Kidney epithelial cell (primary cell): ENCODE data around the gene SUN1. TPM values are rescaled to one million over a fixed set of nuclear protein-coding genes. Genes with fewer than 3 reads are reported as not detected.

Experiments used
- DNase-seq: peaks from one replicate; pipeline ENCODE4 v3.0.0-alpha.2; 2010; ENCODE audit warnings: low read depth
- H3K27me3 ChIP-seq: 2 replicates; pipeline ENCODE4 v1.6.0; 2011; ENCODE audit warnings: low read length; ENCODE audit not compliant: control insufficient read depth, insufficient read depth
- H3K36me3 ChIP-seq: 2 replicates; pipeline ENCODE4 v1.5.1; 2011; ENCODE audit warnings: low read length; ENCODE audit not compliant: control insufficient read depth, insufficient read depth
- H3K4me3 ChIP-seq: 2 replicates; pipeline ENCODE4 v1.5.1; 2011; ENCODE audit warnings: low read depth, mild to moderate bottlenecking, control low read depth, low read length
- total RNA-seq: library from RNA; depleted of rRNA; stranded (reverse); fragments of >200 nt; gene quantifications from 2 replicates; pipeline ENCODE4 v1.2.3, GENCODE V29; 2015
- TF ChIP-seq, protein P1 (sequence below): IDR thresholded peaks from 2 replicates; pipeline ENCODE4 v1.5.1; 2011; ENCODE audit warnings: mild to moderate bottlenecking, moderate library complexity, low read length, control low read depth, inconsistent platforms; ENCODE audit not compliant: insufficient read depth, poor library complexity, severe bottlenecking

The SUN1 gene
- total RNA-seq, 1 donor from 2014 or later: 192 TPM

DNA sequence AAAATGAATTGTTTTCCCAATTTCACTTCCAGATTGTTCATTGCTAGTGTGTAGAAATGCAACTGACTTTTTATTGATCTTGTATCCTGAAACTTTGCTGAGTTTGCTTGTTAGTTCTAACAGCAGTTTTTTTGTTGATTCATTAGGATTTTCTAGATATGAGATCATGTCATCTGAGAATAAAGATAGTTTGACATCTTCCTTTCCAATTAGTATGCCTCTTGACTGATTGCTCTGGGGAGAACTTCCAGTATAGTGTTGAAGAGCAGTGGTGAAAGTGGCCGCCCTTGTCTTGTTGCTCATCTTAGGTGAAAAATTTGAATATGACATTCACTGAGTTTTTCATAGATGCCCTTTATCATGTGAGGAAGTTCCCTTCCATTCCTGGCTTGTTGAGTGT lies 11.9 kb upstream of the SUN1 start:
- H3K27me3 ChIP-seq: no peaks in the 10 kb centered on the region
- no peak overlapping the region for H3K4me3 ChIP-seq
- no peak for DNase-seq
- TF ChIP-seq, protein P1, sequence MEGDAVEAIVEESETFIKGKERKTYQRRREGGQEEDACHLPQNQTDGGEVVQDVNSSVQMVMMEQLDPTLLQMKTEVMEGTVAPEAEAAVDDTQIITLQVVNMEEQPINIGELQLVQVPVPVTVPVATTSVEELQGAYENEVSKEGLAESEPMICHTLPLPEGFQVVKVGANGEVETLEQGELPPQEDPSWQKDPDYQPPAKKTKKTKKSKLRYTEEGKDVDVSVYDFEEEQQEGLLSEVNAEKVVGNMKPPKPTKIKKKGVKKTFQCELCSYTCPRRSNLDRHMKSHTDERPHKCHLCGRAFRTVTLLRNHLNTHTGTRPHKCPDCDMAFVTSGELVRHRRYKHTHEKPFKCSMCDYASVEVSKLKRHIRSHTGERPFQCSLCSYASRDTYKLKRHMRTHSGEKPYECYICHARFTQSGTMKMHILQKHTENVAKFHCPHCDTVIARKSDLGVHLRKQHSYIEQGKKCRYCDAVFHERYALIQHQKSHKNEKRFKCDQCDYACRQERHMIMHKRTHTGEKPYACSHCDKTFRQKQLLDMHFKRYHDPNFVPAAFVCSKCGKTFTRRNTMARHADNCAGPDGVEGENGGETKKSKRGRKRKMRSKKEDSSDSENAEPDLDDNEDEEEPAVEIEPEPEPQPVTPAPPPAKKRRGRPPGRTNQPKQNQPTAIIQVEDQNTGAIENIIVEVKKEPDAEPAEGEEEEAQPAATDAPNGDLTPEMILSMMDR: no peak
- H3K36me3 ChIP-seq: no peaks in the 10 kb centered on the region

- Histone ChIP-seq H3K36me3 (no peaks in the 10 kb centered on the region), H3K4me3 (no peak overlapping the region), H3K27me3 (no peaks in the 10 kb centered on the region)
- TF ChIP-seq, protein P1: no peak
- DNase-seq: no peak
These were observed 10.6 kb upstream of the SUN1 start for GRCh38 chr7:821688-822087.

GRCh38 chr7:822692-823276 lies 9.5 kb upstream of the SUN1 start:
- TF ChIP-seq, protein P1: peak; percentile 15
- H3K36me3 ChIP-seq: no peaks in the 10 kb centered on the region

GRCh38 chr7:823649-824048 lies 8.6 kb upstream of the SUN1 start:
- no peaks in the 10 kb centered on the region for H3K36me3 ChIP-seq
- no peaks in the 10 kb centered on the region for H3K27me3 ChIP-seq
- H3K4me3 ChIP-seq: no peak overlapping the region
- TF ChIP-seq, protein P1: no peak
- DNase-seq: no peak

More at GRCh38 chr7:822692-823276, 9.5 kb upstream of the SUN1 start:
- Histone ChIP-seq H3K4me3 (no peak overlapping the region), H3K27me3 (no peaks in the 10 kb centered on the region)
- DNase-seq: no peak

GRCh38 chr7:824081-824480 lies 8.2 kb upstream of the SUN1 start:
- DNase-seq: no peak
- TF ChIP-seq, protein P1: no peak

GRCh38 chr7:824664-825063 lies 7.6 kb upstream of the SUN1 start:
- TF ChIP-seq, protein P1: no peak
- DNase-seq: no peak
- no peaks in the 10 kb centered on the region for H3K27me3 ChIP-seq
- no peak overlapping the region for H3K4me3 ChIP-seq
- H3K36me3 ChIP-seq: no peaks in the 10 kb centered on the region

More at GRCh38 chr7:824081-824480, 8.2 kb upstream of the SUN1 start:
- Histone ChIP-seq H3K36me3 (no peaks in the 10 kb centered on the region), H3K27me3 (no peaks in the 10 kb centered on the region), H3K4me3 (no peak overlapping the region)
